ENCODE results near the gene F11R. TPM values are rescaled to one million over a fixed set of nuclear protein-coding genes. Genes with fewer than 3 reads are reported as not detected.

The F11R gene
- total and polyA plus RNA-seq, 2 of the 13 experiments (the other 11 are each of a cell fraction or from before 2014, with no cell fraction given), result 95.8 to 105 TPM

- Histone ChIP-seq H3K27me3 (ENCODE audit: control insufficient read depth in 1 of 2, insufficient read depth in 2 of 2, low read length in 2 of 2) (no peaks in the 10 kb centered on the region), H3K4me1 (ENCODE audit: insufficient read depth, low read length) (peaks cover 45% of the 10 kb centered on the region), H3K4me3 (replicated peaks in 1 of 3; ENCODE audit: insufficient read depth in 1 of 3, low read depth in 2 of 3, low read length in 3 of 3) (no peak overlapping the region), H3K9ac (ENCODE audit: insufficient read depth, low read depth, low read length) (no peak overlapping the region), H2AFZ (ENCODE audit: low read length) (no peak overlapping the region), H3K36me3 (replicated peaks in 1 of 2; ENCODE audit: control insufficient read depth in 1 of 2, insufficient read depth in 2 of 2, low read length in 2 of 2) (0 out of 5 replicates have a peak, but pooled peaks cover 0 to 4% of the 10 kb centered on the region in 2 experiments), H4K20me1 (ENCODE audit: insufficient read depth, low read length) (no peaks in the 10 kb centered on the region), H3K27ac (ENCODE audit: extremely low read length, insufficient read depth, low read length) (peak overlapping the region; percentile 91), H3K9me3 (ENCODE audit: low read length) (no peaks in the 10 kb centered on the region), H3K4me2 (ENCODE audit: low read depth, low read length) (peak overlapping the region; percentile 88; the same call in 1 of the 2 replicates), H3K79me2 (ENCODE audit: insufficient read depth, low read length) (peaks cover 54% of the 10 kb centered on the region)
- CTCF ChIA-PET (ENCODE audit: low intra/inter-chr PET ratio, low total read pairs), result no interaction called here
- TF ChIP-seq STAT5B (CRISPR knock-in tag; IDR thresholded peaks at IDR 0.05) (no peak), ZNF83 (CRISPR knock-in tag; IDR thresholded peaks at IDR 0.05; ENCODE audit: borderline replicate concordance) (no peak), ARID3A (IDR thresholded peaks at IDR 0.05; ENCODE audit: low read depth, low read length) (no peak), TMF1 (CRISPR knock-in tag; IDR thresholded peaks at IDR 0.05; ENCODE audit: low read depth) (no peak)
- no peak for ATAC-seq
- in situ Hi-C loops (cut with HindIII; ENCODE audit: extremely low pct_ligation_motif_present, low pct_unique_long_range_greater_than_20kb) (no loop called here), intact Hi-C loops (cut with micrococcal nuclease; ENCODE audit: unreplicated experiment) (no loop called here)
- no TSS peak for BruUV-seq (replicated peaks)
- POLR2A ChIA-PET, result interaction anchor here (2.2 to 2.8 kb wide), 3 partner anchors 9 to 33 kb away, joined by 8 to 38 read pairs (median 18); partner anchors contain the start of genes F11R and USF1
- 94% methylated on average over 3 of the region's 3 CpGs for WGBS (ENCODE audit: low lambda C conversion rate)
- FAIRE-seq, result no peak
- no peak for DNase-seq (ENCODE audit: low spot score)
Measured at GRCh38 chr1:161012420-161012819, 8.5 kb downstream of the F11R start.

GRCh38 chr1:161009602-161010211 is 11.2 kb downstream of the F11R start:
- intact Hi-C loops (cut with micrococcal nuclease; ENCODE audit: unreplicated experiment) (no loop called here), in situ Hi-C loops (cut with HindIII; ENCODE audit: extremely low pct_ligation_motif_present, low pct_unique_long_range_greater_than_20kb) (no loop called here)
- H3K27ac ChIP-seq (ENCODE audit: extremely low read length, insufficient read depth, low read length), result no peak overlapping the region
- 94% methylated on average over 7 of the region's 7 CpGs for WGBS (ENCODE audit: low lambda C conversion rate)
- no peaks in the 10 kb centered on the region for H4K20me1 ChIP-seq (ENCODE audit: insufficient read depth, low read length)
- DNase-seq (ENCODE audit: low spot score) (no peak), ATAC-seq (no peak), FAIRE-seq (no peak)
- no peak overlapping the region for H2AFZ ChIP-seq (ENCODE audit: low read length)
- H3K4me3 ChIP-seq (replicated peaks in 1 of 3; ENCODE audit: insufficient read depth in 1 of 3, low read depth in 2 of 3, low read length in 3 of 3), result no peak overlapping the region
- peaks cover 32% of the 10 kb centered on the region for H3K4me1 ChIP-seq (ENCODE audit: insufficient read depth, low read length)
- no peaks in the 10 kb centered on the region for H3K27me3 ChIP-seq (ENCODE audit: control insufficient read depth in 1 of 2, insufficient read depth in 2 of 2, low read length in 2 of 2)
- H3K9ac ChIP-seq (ENCODE audit: insufficient read depth, low read depth, low read length), result no peak overlapping the region
- CTCF ChIA-PET (ENCODE audit: low intra/inter-chr PET ratio, low total read pairs), result no interaction called here
- BruUV-seq (replicated peaks), result no TSS peak
- no peak overlapping the region for H3K4me2 ChIP-seq (ENCODE audit: low read depth, low read length)
- POLR2A ChIA-PET, result no interaction called here
- peaks cover 0 to 4% of the 10 kb centered on the region in 2 experiments; a peak in 1 of 5 replicates for H3K36me3 ChIP-seq (replicated peaks in 1 of 2; ENCODE audit: control insufficient read depth in 1 of 2, insufficient read depth in 2 of 2, low read length in 2 of 2)
- H3K9me3 ChIP-seq (ENCODE audit: low read length), result no peaks in the 10 kb centered on the region
- peaks cover 55% of the 10 kb centered on the region for H3K79me2 ChIP-seq (ENCODE audit: insufficient read depth, low read length)
- no peak for TF ChIP-seq E2F1 (CRISPR knock-in tag; IDR thresholded peaks at IDR 0.05)
- 0 out of 2 replicates have a peak, but pooled peaks have one; percentile 28 for TF ChIP-seq ZNF629 (CRISPR knock-in tag; conservative IDR thresholded peaks at IDR 0.05)
- no peak for TF ChIP-seq SOX13 (IDR thresholded peaks at IDR 0.05)
- TF ChIP-seq SOX13 (CRISPR knock-in tag; conservative IDR thresholded peaks at IDR 0.05 in 1 of 2, IDR thresholded peaks at IDR 0.05 in 1 of 2), result no peak
- TF ChIP-seq MLLT10 (CRISPR knock-in tag; IDR thresholded peaks at IDR 0.05), result no peak
- no peak for TF ChIP-seq YY1 (IDR thresholded peaks at IDR 0.05; ENCODE audit: insufficient read depth, insufficient replicate concordance, low read depth, low read length)
- TF ChIP-seq SIX1 (CRISPR knock-in tag; IDR thresholded peaks at IDR 0.05; ENCODE audit: borderline replicate concordance), result no peak

Measured in HepG2 (cell line).